GM06990 (cell line): ENCODE measurements around the gene KCNRG.

Source experiments
- DNase-seq: peaks from one replicate; pipeline ENCODE4 v3.0.0-alpha.2; 2011; ENCODE audit not compliant: insufficient read length; ENCODE audit errors: extremely low read depth
- H3K27me3 ChIP-seq: replicated peaks from 2 replicates; pipeline ENCODE4 v1.6.0; 2011; ENCODE audit warnings: low read length; ENCODE audit not compliant: control insufficient read depth, insufficient read depth
- H3K36me3 ChIP-seq: 2 replicates; pipeline ENCODE4 v1.5.1; 2011; ENCODE audit warnings: low read length; ENCODE audit not compliant: control insufficient read depth, insufficient read depth
- H3K4me3 ChIP-seq: replicated peaks from 2 replicates; pipeline ENCODE4 v1.5.1; 2011; ENCODE audit warnings: low read depth, mild to moderate bottlenecking, control low read depth, low read length
- CTCF ChIP-seq: IDR thresholded peaks from 2 replicates; pipeline ENCODE4 v1.5.1; 2011; ENCODE audit warnings: low read length, control low read depth, mild to moderate bottlenecking, inconsistent platforms; ENCODE audit not compliant: insufficient read depth, poor library complexity, severe bottlenecking

KCNRG gene

GRCh38 chr13:49998714-49999624, 16.3 kb upstream of the KCNRG start:
- no peak for DNase-seq
- Histone ChIP-seq H3K36me3 (no peaks in the 10 kb centered on the region), H3K27me3 (no peaks in the 10 kb centered on the region), H3K4me3 (no peak overlapping the region)
- TF ChIP-seq CTCF: no peak

- no peak for DNase-seq
- Histone ChIP-seq H3K36me3 (peaks cover 2% of the 10 kb centered on the region; the same call in 1 of the 2 replicates), H3K4me3 (no peak overlapping the region), H3K27me3 (no peaks in the 10 kb centered on the region)
- TF ChIP-seq CTCF: no peak
These were observed 14.0 kb upstream of the KCNRG start for GRCh38 chr13:50001287-50001686.

- no peaks in the 10 kb centered on the region for H3K27me3 ChIP-seq
- DNase-seq: no peak
- TF ChIP-seq CTCF: no peak
- no peak overlapping the region for H3K4me3 ChIP-seq
- H3K36me3 ChIP-seq: peaks cover 2% of the 10 kb centered on the region
These were observed 8.7 kb upstream of the KCNRG start for GRCh38 chr13:50006426-50007135.

- peaks cover 3% of the 10 kb centered on the region for H3K36me3 ChIP-seq
- TF ChIP-seq CTCF: no peak
These were observed 3.8 kb upstream of the KCNRG start for GRCh38 chr13:50011461-50011860.

GRCh38 chr13:50012396-50013169, 2.7 kb upstream of the KCNRG start:
- Histone ChIP-seq H3K4me3 (no peak overlapping the region), H3K27me3 (no peaks in the 10 kb centered on the region), H3K36me3 (peaks cover 3% of the 10 kb centered on the region)
- DNase-seq: no peak
- no peak for TF ChIP-seq CTCF

More at GRCh38 chr13:50011461-50011860, 3.8 kb upstream of the KCNRG start:
- Histone ChIP-seq H3K27me3 (no peaks in the 10 kb centered on the region), H3K4me3 (no peak overlapping the region)
- no peak for DNase-seq
